Retinal pigment epithelial cell (primary cell): ENCODE data around the gene ANO7.

Experiments
- DNase-seq: peaks from one replicate; pipeline ENCODE4 v3.0.0-alpha.2; 2010; ENCODE audit warnings: low read depth
- H3K4me3 ChIP-seq: 2 replicates; pipeline ENCODE4 v1.5.1; 2011; ENCODE audit warnings: mild to moderate bottlenecking, low read length, control low read depth, moderate library complexity
- TF ChIP-seq, protein P1 (sequence below): conservative IDR thresholded peaks from 2 replicates; pipeline ENCODE4 v1.5.1; 2011; ENCODE audit warnings: low read depth, low read length, control low read depth, inconsistent platforms

Gene ANO7, protein sequence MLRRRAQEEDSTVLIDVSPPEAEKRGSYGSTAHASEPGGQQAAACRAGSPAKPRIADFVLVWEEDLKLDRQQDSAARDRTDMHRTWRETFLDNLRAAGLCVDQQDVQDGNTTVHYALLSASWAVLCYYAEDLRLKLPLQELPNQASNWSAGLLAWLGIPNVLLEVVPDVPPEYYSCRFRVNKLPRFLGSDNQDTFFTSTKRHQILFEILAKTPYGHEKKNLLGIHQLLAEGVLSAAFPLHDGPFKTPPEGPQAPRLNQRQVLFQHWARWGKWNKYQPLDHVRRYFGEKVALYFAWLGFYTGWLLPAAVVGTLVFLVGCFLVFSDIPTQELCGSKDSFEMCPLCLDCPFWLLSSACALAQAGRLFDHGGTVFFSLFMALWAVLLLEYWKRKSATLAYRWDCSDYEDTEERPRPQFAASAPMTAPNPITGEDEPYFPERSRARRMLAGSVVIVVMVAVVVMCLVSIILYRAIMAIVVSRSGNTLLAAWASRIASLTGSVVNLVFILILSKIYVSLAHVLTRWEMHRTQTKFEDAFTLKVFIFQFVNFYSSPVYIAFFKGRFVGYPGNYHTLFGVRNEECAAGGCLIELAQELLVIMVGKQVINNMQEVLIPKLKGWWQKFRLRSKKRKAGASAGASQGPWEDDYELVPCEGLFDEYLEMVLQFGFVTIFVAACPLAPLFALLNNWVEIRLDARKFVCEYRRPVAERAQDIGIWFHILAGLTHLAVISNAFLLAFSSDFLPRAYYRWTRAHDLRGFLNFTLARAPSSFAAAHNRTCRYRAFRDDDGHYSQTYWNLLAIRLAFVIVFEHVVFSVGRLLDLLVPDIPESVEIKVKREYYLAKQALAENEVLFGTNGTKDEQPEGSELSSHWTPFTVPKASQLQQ

DNA sequence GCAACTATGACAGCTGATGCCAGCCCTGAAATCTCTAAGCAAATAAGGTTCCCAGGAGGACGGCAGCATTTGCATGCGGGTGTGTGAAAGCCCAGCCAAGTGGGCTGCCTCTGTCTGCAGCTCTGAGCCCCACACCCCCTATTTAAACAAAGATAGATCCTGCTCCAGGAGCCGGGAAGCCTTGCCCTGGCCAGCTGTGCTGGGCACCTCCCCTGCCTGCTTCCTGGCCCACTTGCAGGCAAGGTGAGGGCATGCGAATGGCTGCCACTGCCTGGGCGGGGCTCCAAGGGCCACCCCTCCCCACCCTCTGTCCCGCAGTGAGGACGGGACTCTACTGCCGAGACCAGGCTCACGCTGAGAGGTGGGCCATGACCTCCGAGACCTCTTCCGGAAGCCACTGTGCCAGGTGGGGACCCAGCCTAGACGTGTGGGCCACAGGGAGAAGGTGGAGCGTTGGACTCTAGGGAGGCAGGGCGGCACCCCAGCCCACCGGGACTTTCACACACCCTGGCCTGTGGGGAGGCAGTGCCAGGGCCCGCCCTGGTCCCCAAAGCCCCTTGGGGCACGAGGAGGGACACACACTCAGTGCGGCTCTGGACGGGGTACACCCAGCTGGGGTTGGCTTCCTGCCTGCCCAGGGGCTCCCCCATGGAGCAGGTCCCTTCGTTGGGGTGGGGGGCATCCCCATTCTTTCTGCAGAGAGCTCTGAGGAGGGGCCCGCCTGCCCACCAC, at the start of gene ANO7:
Gene ANO7, plus strand, starts transcription at position 317 of the 732 bp plus-strand sequence. CDS start 1,387 bp downstream, outside the sequence.
- H3K4me3 ChIP-seq, result no peak within 1 kb of the TSS
- TF ChIP-seq, protein P1, sequence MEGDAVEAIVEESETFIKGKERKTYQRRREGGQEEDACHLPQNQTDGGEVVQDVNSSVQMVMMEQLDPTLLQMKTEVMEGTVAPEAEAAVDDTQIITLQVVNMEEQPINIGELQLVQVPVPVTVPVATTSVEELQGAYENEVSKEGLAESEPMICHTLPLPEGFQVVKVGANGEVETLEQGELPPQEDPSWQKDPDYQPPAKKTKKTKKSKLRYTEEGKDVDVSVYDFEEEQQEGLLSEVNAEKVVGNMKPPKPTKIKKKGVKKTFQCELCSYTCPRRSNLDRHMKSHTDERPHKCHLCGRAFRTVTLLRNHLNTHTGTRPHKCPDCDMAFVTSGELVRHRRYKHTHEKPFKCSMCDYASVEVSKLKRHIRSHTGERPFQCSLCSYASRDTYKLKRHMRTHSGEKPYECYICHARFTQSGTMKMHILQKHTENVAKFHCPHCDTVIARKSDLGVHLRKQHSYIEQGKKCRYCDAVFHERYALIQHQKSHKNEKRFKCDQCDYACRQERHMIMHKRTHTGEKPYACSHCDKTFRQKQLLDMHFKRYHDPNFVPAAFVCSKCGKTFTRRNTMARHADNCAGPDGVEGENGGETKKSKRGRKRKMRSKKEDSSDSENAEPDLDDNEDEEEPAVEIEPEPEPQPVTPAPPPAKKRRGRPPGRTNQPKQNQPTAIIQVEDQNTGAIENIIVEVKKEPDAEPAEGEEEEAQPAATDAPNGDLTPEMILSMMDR, result no peak
- DNase-seq, result no peak

DNA sequence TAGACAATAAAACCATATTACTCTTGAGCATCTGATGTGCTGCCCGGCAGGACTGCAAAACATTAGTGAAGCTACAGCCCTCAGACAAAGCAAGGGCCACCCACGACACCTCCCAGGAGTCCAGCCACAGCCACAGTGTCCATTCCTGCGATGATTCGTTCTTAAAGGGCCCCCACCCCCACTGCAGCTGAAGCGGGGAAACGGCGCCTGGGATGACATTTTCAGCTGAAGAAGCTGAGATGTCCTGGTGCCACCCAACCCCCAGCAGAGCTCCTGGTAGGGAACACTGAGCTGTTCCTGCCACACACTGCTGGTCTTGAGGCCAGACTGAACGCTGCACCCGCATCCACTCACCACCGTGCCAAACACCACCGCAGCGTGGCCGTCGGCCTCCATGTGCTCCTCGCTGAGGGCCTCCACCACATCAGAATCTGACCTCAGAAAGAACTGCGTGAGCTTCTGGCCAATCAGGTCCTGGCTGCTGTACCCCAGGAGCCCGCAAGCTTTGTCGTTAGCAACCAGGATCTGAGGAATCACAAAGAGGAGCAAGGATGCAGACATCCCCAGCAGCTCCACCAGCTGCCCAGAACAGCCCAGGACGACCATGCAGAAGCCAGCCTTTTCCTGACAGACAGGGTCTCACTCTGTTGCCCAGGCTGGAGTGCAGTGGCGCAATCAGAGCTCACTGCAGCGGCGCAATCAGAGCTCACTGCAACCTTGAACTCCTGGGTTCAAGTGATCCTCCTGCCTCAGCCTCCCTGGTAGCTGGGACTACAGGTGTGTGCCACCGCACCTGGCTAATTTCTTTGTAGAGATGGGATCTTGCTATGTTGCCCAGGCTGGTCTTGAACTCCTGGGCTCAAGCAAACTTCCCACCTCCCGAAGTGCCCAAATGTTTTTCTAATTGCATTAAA, 48.7 kb upstream of the ANO7 start:
- TF ChIP-seq, protein P1, result no peak
- DNase-seq, result no peak
- H3K4me3 ChIP-seq, result no peak overlapping the region

DNA sequence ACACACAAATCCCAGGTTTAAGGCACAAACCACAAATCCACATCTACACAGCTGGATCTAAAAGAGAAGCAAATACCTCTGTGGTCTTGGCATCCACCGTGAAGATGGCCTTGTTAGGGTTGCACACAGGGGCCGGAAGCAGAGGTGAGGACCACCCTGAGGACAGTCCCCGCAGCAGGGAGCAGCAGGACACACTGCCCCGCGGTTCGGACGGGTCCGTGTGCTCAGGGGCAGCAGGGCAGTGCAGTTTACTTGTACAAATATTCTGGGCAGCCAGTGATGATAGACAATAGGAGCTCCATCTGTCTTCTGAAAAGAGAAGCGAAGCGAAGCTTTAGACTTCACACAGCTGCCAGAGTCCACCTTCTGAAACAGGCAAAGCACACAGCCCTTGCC, 48.0 kb upstream of the ANO7 start:
- TF ChIP-seq, protein P1, result no peak
- no peak for DNase-seq
- no peak overlapping the region for H3K4me3 ChIP-seq

DNA sequence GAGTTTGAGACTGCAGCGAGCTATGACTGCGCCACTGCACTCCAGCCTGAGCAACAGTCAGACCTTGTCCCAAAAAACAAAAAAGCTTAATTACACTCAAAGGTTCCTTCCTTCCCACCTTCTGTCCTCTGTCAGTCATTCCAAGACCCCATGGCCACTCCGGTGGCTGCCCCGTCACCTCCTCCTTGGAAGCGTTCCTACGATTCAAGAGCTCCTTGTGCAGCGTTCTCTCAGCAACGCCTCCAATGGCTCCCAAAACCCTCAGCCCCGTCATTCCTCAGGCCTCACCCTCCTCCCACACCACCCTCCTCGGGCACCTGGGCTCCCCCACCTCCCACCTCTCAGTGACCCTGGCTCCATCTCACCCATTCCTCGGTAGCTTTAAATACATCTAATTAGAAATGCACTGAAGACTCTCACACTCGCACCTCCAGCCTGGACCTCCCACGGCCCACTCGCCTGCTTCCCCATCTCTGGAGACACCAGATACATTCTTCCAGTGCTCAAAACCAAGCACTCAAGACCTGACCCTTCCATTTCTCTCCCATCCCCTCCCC, 47.2 kb upstream of the ANO7 start:
- no peak for DNase-seq
- TF ChIP-seq, protein P1, result no peak
- H3K4me3 ChIP-seq, result no peak overlapping the region

DNA sequence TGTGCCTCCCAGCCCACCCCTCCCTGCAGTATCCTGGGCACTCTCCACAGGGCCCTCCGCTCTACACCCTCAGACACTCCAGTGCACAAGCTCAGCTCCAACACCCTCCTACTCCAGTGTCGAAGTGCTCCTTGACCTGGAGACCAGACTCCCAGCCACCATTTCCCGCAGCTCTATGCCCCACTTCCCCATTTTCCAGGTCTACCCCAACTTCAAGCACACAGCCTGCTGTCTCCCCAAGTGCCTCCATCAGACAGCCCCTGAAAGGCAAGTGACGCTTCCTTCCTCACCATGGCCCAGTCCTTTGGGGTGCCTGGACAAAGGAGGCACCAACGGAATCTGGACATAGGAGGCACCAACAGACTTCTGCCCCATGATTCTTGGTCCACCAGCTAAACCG, 46.4 kb upstream of the ANO7 start:
- TF ChIP-seq, protein P1, result no peak
- DNase-seq, result no peak
- no peak overlapping the region for H3K4me3 ChIP-seq

DNA sequence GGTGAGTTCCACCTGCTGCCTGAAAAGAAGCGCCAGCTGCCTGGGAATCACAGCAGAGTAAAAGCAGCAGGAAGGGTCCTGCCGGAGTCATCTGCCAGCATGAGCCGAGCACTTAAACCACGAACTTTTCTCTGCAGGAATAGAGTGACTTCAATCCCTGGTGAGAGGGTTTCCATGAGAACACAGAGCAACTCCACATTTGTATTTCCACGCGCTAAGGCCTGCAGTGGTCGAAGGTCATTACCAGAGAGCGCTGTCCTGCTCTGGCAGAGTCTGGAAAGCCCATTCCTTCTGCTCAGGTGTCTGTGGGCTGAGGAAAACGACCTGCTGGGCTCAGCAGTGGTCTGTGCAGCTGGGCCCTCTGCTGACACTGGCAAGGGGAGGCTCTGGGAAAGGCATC, 45.9 kb upstream of the ANO7 start:
- TF ChIP-seq, protein P1, result no peak
- no peak overlapping the region for H3K4me3 ChIP-seq
- DNase-seq, result no peak
